GM12872 (cell line): ENCODE measurements around the gene PKNOX2.

Source experiments
- TF ChIP-seq, protein P1 (sequence below): IDR thresholded peaks from 3 replicates; pipeline ENCODE4 v1.5.1; 2011; ENCODE audit warnings: low read depth, mild to moderate bottlenecking, low read length, moderate library complexity; ENCODE audit not compliant: insufficient read depth

The PKNOX2 gene

DNA sequence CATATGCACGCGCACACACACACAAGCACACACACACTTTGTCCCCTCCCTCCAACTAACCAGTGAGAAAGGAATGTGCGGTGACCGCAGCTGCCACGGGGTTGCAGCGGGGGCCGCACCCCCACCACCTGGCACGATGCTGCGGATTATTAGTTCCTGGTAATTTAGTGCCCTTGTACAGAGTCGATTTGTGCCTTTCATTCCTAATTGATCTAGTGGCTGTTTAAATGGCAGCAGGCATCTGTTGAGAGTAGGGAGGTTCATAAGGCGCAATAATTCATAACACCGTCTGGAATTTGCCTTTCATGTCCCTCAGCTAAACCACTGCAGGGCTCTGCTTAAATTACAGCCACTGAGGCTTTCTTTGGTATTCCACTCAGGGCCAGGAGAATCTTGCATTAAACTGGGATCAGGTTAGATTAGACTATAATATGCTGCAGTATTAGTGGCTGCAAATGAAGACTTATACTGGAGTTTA lies 217.8 kb downstream of the PKNOX2 start:
- TF ChIP-seq, protein P1, sequence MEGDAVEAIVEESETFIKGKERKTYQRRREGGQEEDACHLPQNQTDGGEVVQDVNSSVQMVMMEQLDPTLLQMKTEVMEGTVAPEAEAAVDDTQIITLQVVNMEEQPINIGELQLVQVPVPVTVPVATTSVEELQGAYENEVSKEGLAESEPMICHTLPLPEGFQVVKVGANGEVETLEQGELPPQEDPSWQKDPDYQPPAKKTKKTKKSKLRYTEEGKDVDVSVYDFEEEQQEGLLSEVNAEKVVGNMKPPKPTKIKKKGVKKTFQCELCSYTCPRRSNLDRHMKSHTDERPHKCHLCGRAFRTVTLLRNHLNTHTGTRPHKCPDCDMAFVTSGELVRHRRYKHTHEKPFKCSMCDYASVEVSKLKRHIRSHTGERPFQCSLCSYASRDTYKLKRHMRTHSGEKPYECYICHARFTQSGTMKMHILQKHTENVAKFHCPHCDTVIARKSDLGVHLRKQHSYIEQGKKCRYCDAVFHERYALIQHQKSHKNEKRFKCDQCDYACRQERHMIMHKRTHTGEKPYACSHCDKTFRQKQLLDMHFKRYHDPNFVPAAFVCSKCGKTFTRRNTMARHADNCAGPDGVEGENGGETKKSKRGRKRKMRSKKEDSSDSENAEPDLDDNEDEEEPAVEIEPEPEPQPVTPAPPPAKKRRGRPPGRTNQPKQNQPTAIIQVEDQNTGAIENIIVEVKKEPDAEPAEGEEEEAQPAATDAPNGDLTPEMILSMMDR: no peak

- TF ChIP-seq, protein P1: no peak
Measured at GRCh38 chr11:125382822-125383221, 218.3 kb downstream of the PKNOX2 start.

GRCh38 chr11:125384825-125385224 lies 220.3 kb downstream of the PKNOX2 start:
- TF ChIP-seq, protein P1: no peak

DNA sequence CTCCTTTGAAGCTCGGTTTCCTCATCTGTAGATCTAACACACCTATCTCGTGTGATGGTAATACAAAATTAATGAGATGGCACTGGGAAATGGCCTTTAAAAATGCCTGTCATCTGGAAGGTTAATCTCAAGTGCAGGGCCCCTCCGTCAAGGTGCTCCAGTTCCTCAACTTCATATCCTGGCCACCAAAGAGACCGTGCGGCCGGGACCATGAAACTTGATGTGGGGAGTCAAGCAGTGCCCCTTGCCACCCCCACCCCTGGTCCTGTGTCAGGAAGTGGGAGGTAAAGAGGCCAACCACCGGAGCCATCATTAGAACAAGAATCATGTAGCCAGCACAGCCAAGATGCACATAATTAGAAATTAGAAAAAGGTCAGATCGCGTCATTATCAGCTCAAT lies 223.3 kb downstream of the PKNOX2 start:
- TF ChIP-seq, protein P1: no peak

- TF ChIP-seq, protein P1: no peak
Measured at GRCh38 chr11:125388611-125389010, 224.1 kb downstream of the PKNOX2 start.

DNA sequence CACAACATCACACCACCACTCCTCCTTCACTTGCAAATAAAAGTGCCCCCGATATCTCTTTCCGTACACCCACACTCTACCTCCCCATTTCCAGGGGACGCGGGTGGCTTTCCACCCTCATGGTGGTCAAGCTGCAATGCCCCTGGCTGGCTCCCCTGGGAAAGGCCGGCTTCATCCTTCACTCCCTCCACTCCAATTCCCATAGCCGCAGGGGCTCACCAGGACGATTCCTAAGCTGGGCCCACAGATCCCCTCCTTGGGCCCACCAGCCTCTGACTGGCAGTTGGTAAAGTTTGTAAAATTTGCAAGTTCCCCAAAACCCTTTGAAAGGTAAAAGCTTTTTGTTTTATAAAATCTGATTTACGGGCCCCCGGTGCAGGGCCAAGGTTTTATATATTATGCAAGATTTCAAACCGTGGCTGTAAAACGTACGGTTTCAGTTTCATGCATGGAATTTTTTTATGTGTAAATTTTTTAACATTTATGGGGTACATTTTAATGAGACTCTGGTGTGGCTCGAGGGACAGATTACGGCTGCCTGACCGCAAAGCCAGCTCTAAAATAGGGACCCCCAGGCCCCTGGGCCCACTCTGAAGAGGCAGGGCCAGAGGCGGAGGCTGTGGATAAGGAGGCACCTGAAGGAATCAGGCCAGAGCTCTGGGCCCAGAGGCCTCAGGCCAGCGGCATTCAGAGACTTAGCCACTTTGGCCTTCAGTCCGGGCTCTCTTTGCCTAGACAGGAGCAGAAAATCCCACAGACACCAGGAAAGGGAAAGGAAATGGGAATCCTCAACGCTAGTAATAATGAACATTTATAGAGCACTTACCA lies 225.0 kb downstream of the PKNOX2 start:
- TF ChIP-seq, protein P1: no peak

DNA sequence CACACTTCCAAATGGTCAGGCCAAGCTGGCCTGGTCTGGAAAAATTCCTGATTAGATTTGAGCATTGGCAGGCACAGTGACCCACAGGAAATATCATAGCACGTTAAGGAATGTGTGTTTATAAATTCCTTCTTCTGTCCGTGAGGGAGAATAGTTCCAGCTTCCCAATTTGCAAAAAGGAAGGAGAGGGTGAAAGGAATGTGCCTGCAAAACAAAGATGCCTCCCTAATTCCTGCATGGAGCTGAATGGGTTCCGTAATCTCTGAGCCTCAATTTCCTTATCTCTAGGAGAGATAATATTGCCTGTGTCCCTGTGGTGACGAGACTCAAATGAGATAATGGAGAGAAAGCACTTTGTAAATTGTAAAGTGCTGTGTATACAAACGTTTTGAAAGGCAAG lies 226.4 kb downstream of the PKNOX2 start:
- TF ChIP-seq, protein P1: no peak
